SKM-1 treated with dmso at 0.1 percent for 144 hours (cell line): ENCODE results near the gene ULK4.
"Not testable (repeated sequence)": the region's sequence is repeated elsewhere in the genome, so short reads cannot be mapped to it uniquely, and the experiment has no call there.

ENCODE experiments used
- DNase-seq: peaks from one replicate; lab custom pipeline; 2025; ENCODE audit not compliant: unreplicated experiment; lab: John Stamatoyannopoulos, UW

ULK4 gene

GRCh38 chr3:41592753-41593510, 369.0 kb downstream of the ULK4 start:
- peak; percentile 7 for DNase-seq

GRCh38 chr3:41583014-41583413, 378.9 kb downstream of the ULK4 start:
- DNase-seq = no peak

- peak; percentile 63 for DNase-seq
Measured at GRCh38 chr3:41581700-41582099, 380.2 kb downstream of the ULK4 start.

GRCh38 chr3:41580274-41580959, 381.5 kb downstream of the ULK4 start:
- no peak for DNase-seq

- no peak for DNase-seq
Measured at GRCh38 chr3:41579861-41580260, 382.0 kb downstream of the ULK4 start.

GRCh38 chr3:41578798-41579197, 383.1 kb downstream of the ULK4 start:
- no peak for DNase-seq

GRCh38 chr3:41575724-41576123, 386.2 kb downstream of the ULK4 start:
- DNase-seq = no peak

GRCh38 chr3:41574900-41575299, 387.0 kb downstream of the ULK4 start:
- DNase-seq = no peak

GRCh38 chr3:41573591-41573990, 388.3 kb downstream of the ULK4 start:
- no peak for DNase-seq

- DNase-seq = no peak
Measured at GRCh38 chr3:41572092-41572491, 389.8 kb downstream of the ULK4 start.

GRCh38 chr3:41569632-41570305, 392.1 kb downstream of the ULK4 start:
- no peak for DNase-seq

GRCh38 chr3:41565948-41566514, 395.9 kb downstream of the ULK4 start:
- no peak for DNase-seq

- no peak for DNase-seq
Measured at GRCh38 chr3:41565003-41565402, 396.9 kb downstream of the ULK4 start.

GRCh38 chr3:41556245-41556644, 405.7 kb downstream of the ULK4 start:
- DNase-seq = not testable (repeated sequence)

GRCh38 chr3:41532976-41533375, 428.9 kb downstream of the ULK4 start:
- DNase-seq = no peak

- no peak for DNase-seq
Measured at GRCh38 chr3:41526995-41527573, 434.8 kb downstream of the ULK4 start.

GRCh38 chr3:41525303-41526064, 436.4 kb downstream of the ULK4 start:
- DNase-seq = no peak

- DNase-seq = no peak
Measured at GRCh38 chr3:41523897-41524296, 438.0 kb downstream of the ULK4 start.

GRCh38 chr3:41522612-41523011, 439.3 kb downstream of the ULK4 start:
- DNase-seq = no peak

- no peak for DNase-seq
Measured at GRCh38 chr3:41521010-41521655, 440.8 kb downstream of the ULK4 start.
